Superior temporal gyrus (tissue), 1 donor: ENCODE data around the gene FRAT1.

Experiments used
- DNase-seq: peaks from one replicate; pipeline ENCODE4 v3.0.0-alpha.2; 2016; ENCODE audit errors: extremely low spot score

FRAT1 gene

GRCh38 chr10:97365761-97366351 is 46.8 kb downstream of the FRAT1 start:
- peak; percentile 16 for DNase-seq

GRCh38 chr10:97366572-97366971 is 47.5 kb downstream of the FRAT1 start:
- no peak for DNase-seq

GRCh38 chr10:97367126-97367649 is 48.1 kb downstream of the FRAT1 start:
- no peak for DNase-seq
